ENCODE data around the gene ACYP1. TPM values are rescaled to one million over a fixed set of nuclear protein-coding genes. Genes with fewer than 3 reads are reported as not detected.

The ACYP1 gene
- total RNA-seq (2022; extraction: Qiagen RNA extraction; ENCODE audit: low read depth): 18.6 to 25.8 TPM (median 23.5 TPM) in 5 replicates

GRCh38 chr14:75063491-75064204 lies at the start of gene ACYP1:
TSS of gene ACYP1 (minus strand) at chr14:75064024. CDS start at chr14:75063553, 471 bp downstream.

GRCh38 chr14:75069121-75069810 lies 5.4 kb upstream of the ACYP1 start, which contains the start of gene ZC2HC1C:
TSS of gene ZC2HC1C (plus strand) at chr14:75069641. CDS start at chr14:75070574, 933 bp downstream.

GRCh38 chr14:75050852-75051555 lies 12.8 kb downstream of the ACYP1 start, which contains the start of gene MLH3:
TSS of gene MLH3 (minus strand) at chr14:75051467. CDS start at chr14:75049655, 1,812 bp downstream.

Other genes starting within 250 kb of the ACYP1 start
- not detected in 5 replicates for gene PROX2, start 187.9 kb downstream of the ACYP1 start, total RNA-seq (2022; extraction: Qiagen RNA extraction; ENCODE audit: low read depth)
- 88.4 to 101 TPM (median 92.1 TPM) in 5 replicates for gene DLST, start 182.1 kb downstream of the ACYP1 start, total RNA-seq (2022; extraction: Qiagen RNA extraction; ENCODE audit: low read depth)
- 0.16 to 0.68 TPM (median 0.38 TPM) in 5 replicates for gene RPS6KL1, start 140.8 kb downstream of the ACYP1 start, total RNA-seq (2022; extraction: Qiagen RNA extraction; ENCODE audit: low read depth)
- gene PGF, start 108.4 kb downstream of the ACYP1 start, total RNA-seq (2022; extraction: Qiagen RNA extraction; ENCODE audit: low read depth): 2.4 to 4.1 TPM (median 3.2 TPM) in 5 replicates
- gene EIF2B2, start 61.1 kb downstream of the ACYP1 start, total RNA-seq (2022; extraction: Qiagen RNA extraction; ENCODE audit: low read depth): 74.4 to 95.7 TPM (median 76.6 TPM) in 5 replicates
- 16.8 to 19.2 TPM (median 17.5 TPM) in 5 replicates for gene MLH3, start 12.6 kb downstream of the ACYP1 start, total RNA-seq (2022; extraction: Qiagen RNA extraction; ENCODE audit: low read depth)
- 3.0 to 4.3 TPM (median 3.3 TPM) in 5 replicates for gene ZC2HC1C, start 5.6 kb upstream of the ACYP1 start, total RNA-seq (2022; extraction: Qiagen RNA extraction; ENCODE audit: low read depth)
- 23.4 to 37.1 TPM (median 30.2 TPM) in 5 replicates for gene NEK9, start 63.0 kb upstream of the ACYP1 start, total RNA-seq (2022; extraction: Qiagen RNA extraction; ENCODE audit: low read depth)
- gene TMED10, start 112.6 kb upstream of the ACYP1 start, total RNA-seq (2022; extraction: Qiagen RNA extraction; ENCODE audit: low read depth): 253 to 294 TPM (median 266 TPM) in 5 replicates
- 7.3 to 10.0 TPM (median 8.4 TPM) in 5 replicates for gene FOS, start 214.8 kb upstream of the ACYP1 start, total RNA-seq (2022; extraction: Qiagen RNA extraction; ENCODE audit: low read depth)

Data from A549 treated with RU486 at 1 μM for 4 hours (cell line).